ENCODE data around the gene SPTAN1. TPM values are rescaled to one million over a fixed set of nuclear protein-coding genes. Genes with fewer than 3 reads are reported as not detected.

SPTAN1 gene
- total RNA-seq, 4 donors from 2014 or later: 204 to 368 (median 348) TPM

DNA sequence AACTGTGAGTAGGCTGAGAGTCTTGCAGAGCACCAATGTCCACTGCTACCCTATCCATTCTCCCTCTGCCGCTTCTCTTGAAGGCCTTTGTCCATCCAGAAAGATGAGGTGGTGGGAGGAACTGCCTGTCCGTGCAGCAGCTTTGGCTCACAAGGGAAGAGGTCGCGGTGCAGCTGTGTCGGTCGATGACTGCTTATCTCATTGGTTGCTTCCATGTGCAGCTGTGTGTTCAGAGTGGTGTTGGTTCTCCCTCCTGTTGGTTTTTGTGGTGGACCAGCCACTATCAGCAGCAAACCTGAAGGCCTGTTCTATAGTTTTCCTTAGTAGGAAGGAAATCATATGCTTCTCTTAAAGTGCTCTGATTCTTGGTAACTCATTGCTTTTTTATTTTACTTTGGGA lies 40.7 kb downstream of the SPTAN1 start:
- Histone ChIP-seq H3K36me3 (peaks cover 85 to 100% (median 100%) of the 10 kb centered on the region in 4 donors), H3K27me3 (no peaks in the 10 kb centered on the region), H3K9me3 (no peaks in the 10 kb centered on the region), H3K27ac (replicated peaks in 1 of 4) (no peak overlapping the region), H3K4me3 (no peak overlapping the region), H3K4me1 (peaks cover 0 to 4% (median 2%) of the 10 kb centered on the region in 4 donors)
- WGBS: 82% methylated on average over 6 of the region's 6 CpGs
- DNase-seq (ENCODE audit: extremely low spot score): no peak
- intact Hi-C loops (cut with DNase I): no loop called here
- TF ChIP-seq EP300 (IDR thresholded peaks at IDR 0.05): no peak
- TF ChIP-seq, protein P1, sequence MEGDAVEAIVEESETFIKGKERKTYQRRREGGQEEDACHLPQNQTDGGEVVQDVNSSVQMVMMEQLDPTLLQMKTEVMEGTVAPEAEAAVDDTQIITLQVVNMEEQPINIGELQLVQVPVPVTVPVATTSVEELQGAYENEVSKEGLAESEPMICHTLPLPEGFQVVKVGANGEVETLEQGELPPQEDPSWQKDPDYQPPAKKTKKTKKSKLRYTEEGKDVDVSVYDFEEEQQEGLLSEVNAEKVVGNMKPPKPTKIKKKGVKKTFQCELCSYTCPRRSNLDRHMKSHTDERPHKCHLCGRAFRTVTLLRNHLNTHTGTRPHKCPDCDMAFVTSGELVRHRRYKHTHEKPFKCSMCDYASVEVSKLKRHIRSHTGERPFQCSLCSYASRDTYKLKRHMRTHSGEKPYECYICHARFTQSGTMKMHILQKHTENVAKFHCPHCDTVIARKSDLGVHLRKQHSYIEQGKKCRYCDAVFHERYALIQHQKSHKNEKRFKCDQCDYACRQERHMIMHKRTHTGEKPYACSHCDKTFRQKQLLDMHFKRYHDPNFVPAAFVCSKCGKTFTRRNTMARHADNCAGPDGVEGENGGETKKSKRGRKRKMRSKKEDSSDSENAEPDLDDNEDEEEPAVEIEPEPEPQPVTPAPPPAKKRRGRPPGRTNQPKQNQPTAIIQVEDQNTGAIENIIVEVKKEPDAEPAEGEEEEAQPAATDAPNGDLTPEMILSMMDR (IDR thresholded peaks at IDR 0.05): no peak
- TF ChIP-seq POLR2AphosphoS5 (IDR thresholded peaks at IDR 0.05): no peak
- TF ChIP-seq POLR2A (IDR thresholded peaks at IDR 0.05; ENCODE audit: low read depth): no peak

DNA sequence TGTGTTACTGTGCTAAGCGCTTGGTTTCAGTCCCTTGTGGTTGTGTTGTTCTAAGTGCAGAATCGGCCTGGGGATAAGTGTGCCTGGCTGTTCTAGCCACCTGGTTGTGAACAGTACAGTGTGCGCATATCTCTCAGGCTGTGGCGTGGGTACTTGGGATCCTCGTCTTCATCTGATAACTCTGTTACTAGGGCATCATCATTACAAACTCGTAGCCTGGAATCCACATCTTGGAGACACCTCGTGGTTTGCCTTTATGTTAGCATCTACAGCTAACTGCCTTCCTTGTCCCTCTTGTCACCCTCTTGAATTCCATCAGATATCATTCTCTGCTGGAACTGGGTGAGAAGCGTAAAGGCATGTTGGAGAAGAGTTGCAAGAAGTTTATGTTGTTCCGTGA lies 41.5 kb downstream of the SPTAN1 start:
- TF ChIP-seq POLR2A (IDR thresholded peaks at IDR 0.05; ENCODE audit: low read depth) (no peak), POLR2AphosphoS5 (IDR thresholded peaks at IDR 0.05) (no peak), EP300 (IDR thresholded peaks at IDR 0.05) (no peak)
- TF ChIP-seq, protein P1 (IDR thresholded peaks at IDR 0.05): no peak
- peaks cover 0 to 13% (median 10%) of the 10 kb centered on the region in 4 donors for H3K4me1 ChIP-seq
- H3K9me3 ChIP-seq: no peaks in the 10 kb centered on the region
- intact Hi-C loops (cut with DNase I): no loop called here
- H3K27ac ChIP-seq (replicated peaks in 1 of 4): no peak overlapping the region
- peaks cover 82 to 100% (median 100%) of the 10 kb centered on the region in 4 donors for H3K36me3 ChIP-seq
- WGBS: 81% methylated on average over 9 of the region's 9 CpGs
- no peaks in the 10 kb centered on the region for H3K27me3 ChIP-seq
- H3K4me3 ChIP-seq: no peak overlapping the region
- DNase-seq (ENCODE audit: extremely low spot score): no peak

DNA sequence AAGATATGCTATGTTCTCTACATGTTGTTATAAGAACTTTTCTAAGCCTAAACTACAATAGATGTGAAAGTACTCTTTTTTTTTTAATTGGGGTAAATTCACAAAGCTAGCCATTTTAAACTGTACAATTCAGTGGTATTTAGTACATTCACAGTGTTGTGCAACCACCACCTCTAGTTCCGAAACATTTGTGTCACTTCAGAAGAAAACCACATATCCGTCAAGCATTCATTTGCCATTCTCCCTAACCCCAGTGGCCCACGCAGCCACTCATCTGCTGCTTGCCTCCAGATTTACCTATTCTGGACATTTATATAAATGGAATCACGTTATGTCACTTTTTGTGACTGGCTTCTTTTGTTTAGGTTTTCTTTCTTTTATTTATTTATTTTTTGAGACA lies 43.1 kb downstream of the SPTAN1 start:
- no peaks in the 10 kb centered on the region for H3K9me3 ChIP-seq
- no peak overlapping the region for H3K4me3 ChIP-seq
- TF ChIP-seq POLR2A (IDR thresholded peaks at IDR 0.05; ENCODE audit: low read depth) (no peak), POLR2AphosphoS5 (IDR thresholded peaks at IDR 0.05) (no peak), EP300 (IDR thresholded peaks at IDR 0.05) (no peak)
- TF ChIP-seq, protein P1 (IDR thresholded peaks at IDR 0.05): no peak
- H3K36me3 ChIP-seq: peaks cover 78 to 100% (median 99%) of the 10 kb centered on the region in 4 donors
- H3K4me1 ChIP-seq: peaks cover 0 to 20% (median 15%) of the 10 kb centered on the region in 4 donors
- no peaks in the 10 kb centered on the region for H3K27me3 ChIP-seq
- WGBS: 88% methylated on average over 4 of the region's 4 CpGs
- DNase-seq (ENCODE audit: extremely low spot score): no peak
- no peak overlapping the region for H3K27ac ChIP-seq (replicated peaks in 1 of 4)
- intact Hi-C loops (cut with DNase I): no loop called here

DNA sequence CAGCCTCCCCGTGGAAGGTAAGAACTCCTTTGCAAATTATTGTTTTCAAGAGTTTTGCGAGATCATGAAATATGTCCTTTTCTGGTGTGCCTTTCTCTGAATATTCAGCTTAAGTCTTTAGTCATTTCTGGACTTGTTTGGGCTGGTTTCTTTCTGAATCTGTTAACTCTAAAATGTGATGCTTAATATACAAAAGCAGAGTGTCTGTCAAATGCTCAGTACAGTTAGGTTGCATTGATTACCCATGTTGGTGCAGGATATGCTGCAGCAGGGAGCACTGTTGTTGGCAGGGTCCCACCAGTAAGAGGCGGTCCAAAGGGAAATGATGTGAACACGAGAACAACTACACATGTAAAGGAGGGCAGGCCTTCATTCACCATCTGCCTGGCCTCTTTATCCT lies 47.7 kb downstream of the SPTAN1 start:
- Histone ChIP-seq H3K4me1 (peaks cover 0 to 22% (median 15%) of the 10 kb centered on the region in 4 donors), H3K4me3 (no peak overlapping the region), H3K9me3 (no peaks in the 10 kb centered on the region), H3K27me3 (no peaks in the 10 kb centered on the region), H3K36me3 (peaks cover 50 to 100% (median 97%) of the 10 kb centered on the region in 4 donors), H3K27ac (replicated peaks in 1 of 4) (peak overlapping the region in 1 of 4 donors; percentile 37)
- TF ChIP-seq, protein P1 (IDR thresholded peaks at IDR 0.05): no peak
- TF ChIP-seq EP300 (IDR thresholded peaks at IDR 0.05): no peak
- no peak for TF ChIP-seq POLR2A (IDR thresholded peaks at IDR 0.05; ENCODE audit: low read depth)
- TF ChIP-seq POLR2AphosphoS5 (IDR thresholded peaks at IDR 0.05): no peak
- intact Hi-C loops (cut with DNase I): no loop called here
- WGBS: 74% methylated on average over 4 of the region's 4 CpGs
- no peak for DNase-seq (ENCODE audit: extremely low spot score)

DNA sequence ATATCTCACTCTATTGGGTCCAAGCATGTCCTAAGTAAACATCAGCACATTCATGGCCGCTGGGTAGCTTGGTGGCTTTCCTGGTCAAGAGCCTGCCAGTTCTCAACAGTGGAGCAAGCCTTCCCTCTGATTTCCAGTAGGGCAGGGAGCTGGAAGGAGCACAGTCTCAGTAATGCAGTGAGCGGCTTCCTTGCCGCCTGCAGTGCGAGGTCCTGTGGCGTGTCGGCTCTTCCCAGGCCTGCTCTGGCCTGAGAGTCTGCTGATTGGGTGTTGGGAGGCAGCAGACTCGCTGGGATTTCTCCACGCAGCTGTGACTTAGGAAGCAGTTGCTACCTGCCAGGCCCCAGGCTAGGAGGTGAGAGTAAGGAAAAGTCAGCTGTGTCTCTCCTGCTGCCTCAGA lies 51.3 kb downstream of the SPTAN1 start:
- no peaks in the 10 kb centered on the region for H3K27me3 ChIP-seq
- H3K27ac ChIP-seq (replicated peaks in 1 of 4): peak overlapping the region in 2 of 4 donors; percentile 7 to 26
- WGBS: 100% methylated on average over 1 of the region's 8 CpGs
- peaks cover 7 to 29% (median 26%) of the 10 kb centered on the region in 4 donors for H3K4me1 ChIP-seq
- H3K4me3 ChIP-seq: no peak overlapping the region
- intact Hi-C loops (cut with DNase I): no loop called here
- no peak for TF ChIP-seq POLR2AphosphoS5 (IDR thresholded peaks at IDR 0.05)
- TF ChIP-seq, protein P1 (IDR thresholded peaks at IDR 0.05): no peak
- TF ChIP-seq EP300 (IDR thresholded peaks at IDR 0.05): no peak
- no peak for TF ChIP-seq POLR2A (IDR thresholded peaks at IDR 0.05; ENCODE audit: low read depth)
- no peaks in the 10 kb centered on the region for H3K9me3 ChIP-seq
- peaks cover 66 to 100% (median 95%) of the 10 kb centered on the region in 4 donors for H3K36me3 ChIP-seq
- no peak for DNase-seq (ENCODE audit: extremely low spot score)

Data from esophagus muscularis mucosa (tissue), 4 donors.